ENCODE measurements around the gene SETD1A.
A peak's percentile ranks its signal among the peaks of the same experiment; 100 is the strongest.

GRCh38 chr16:30956601-30957455, 726 bp upstream of the SETD1A start:
- TF ChIP-seq CTCF (IDR thresholded peaks at IDR 0.05) (no peak), POLR2AphosphoS5 (IDR thresholded peaks at IDR 0.05) (no peak), POLR2A (IDR thresholded peaks at IDR 0.05) (no peak), EP300 (IDR thresholded peaks at IDR 0.05) (peak in 1 of 4 donors; percentile 24)

All from upper lobe of left lung (tissue), 4 donors.